Endothelial cell of umbilical vein (primary cell): ENCODE data around the gene GCNT2. TPM values are rescaled to one million over a fixed set of nuclear protein-coding genes. Genes with fewer than 3 reads are reported as not detected.

ENCODE experiments used
- BruUV-seq: library from RNA; stranded (reverse); fragments of 400-500 nt; replicated peaks from 2 replicates; lab custom pipeline; 2021; lab: Mats Ljungman, UMichigan
- CTCF ChIA-PET: fragments of 300-600, 350-600 bp; sonication (Branson Sonifier 250); formaldehyde crosslinking; loops from one replicate; lab custom pipeline; 2021; ENCODE audit warnings: antibody characterized with exemption, inconsistent platforms; lab: Charles Lee
- POLR2A ChIA-PET: fragments of 300-600, 350-600 bp; sonication (Branson Sonifier 250); formaldehyde crosslinking; loops from one replicate; lab custom pipeline; 2021; ENCODE audit warnings: antibody characterized with exemption, inconsistent platforms; lab: Charles Lee
- DNase-seq: peaks from one replicate; pipeline ENCODE4 v3.0.0-alpha.2; 2011; ENCODE audit warnings: low read depth, low spot score
- FAIRE-seq: peaks from 2 replicates; lab custom pipeline; 2011; peaks lifted over from hg19 to GRCh38; lab: Jason Lieb, UNC
- H2AFZ ChIP-seq: 2 replicates; pipeline ENCODE4 v1.6.0; 2012; ENCODE audit warnings: low read depth, low read length, control low read depth, inconsistent platforms
- H3K27ac ChIP-seq: 2 replicates; pipeline ENCODE4 v1.5.1; 2011; ENCODE audit warnings: low read depth, mild to moderate bottlenecking, control low read depth, low read length, moderate library complexity; ENCODE audit not compliant: insufficient read depth
- H3K27me3 ChIP-seq, 2 experiments: 2 replicates each; pipeline versions ENCODE4 v1.6.0 to v1.6.1; 2011; ENCODE audit warnings: low read length in 2 of 2, mixed read lengths in 1 of 2; ENCODE audit not compliant: control insufficient read depth in 2 of 2, insufficient read depth in 2 of 2
- H3K36me3 ChIP-seq, 2 experiments: 2 replicates in 1 of 2; 3 replicates in 1 of 2; pipeline ENCODE4 v1.5.1; 2011; ENCODE audit warnings: low read length in 2 of 2, mild to moderate bottlenecking in 1 of 2, moderate library complexity in 1 of 2; ENCODE audit not compliant: control insufficient read depth in 2 of 2, insufficient read depth in 2 of 2; ENCODE audit errors: extremely low read depth in 1 of 2
- H3K4me1 ChIP-seq: 3 replicates; pipeline ENCODE4 v1.5.1; 2011; ENCODE audit warnings: mild to moderate bottlenecking, low read length; ENCODE audit not compliant: control insufficient read depth, insufficient read depth; ENCODE audit errors: extremely low read depth
- H3K4me2 ChIP-seq: 2 replicates; pipeline ENCODE4 v1.6.1; 2011; ENCODE audit warnings: low read length, control low read depth, mixed read lengths; ENCODE audit not compliant: insufficient read depth
- H3K4me3 ChIP-seq, 3 experiments: fragments of 200-600 bp in 1 of 3; sonication (generic), shearing (Covaris generic) in 1 of 3; replicated peaks in 1 of 3; 2 replicates each; pipeline ENCODE4 v1.5.1; 2011 to 2016; ENCODE audit warnings: control low read depth in 3 of 3, low read length in 3 of 3, mild to moderate bottlenecking in 2 of 3, inconsistent platforms in 1 of 3, low read depth in 1 of 3, moderate library complexity in 1 of 3; ENCODE audit not compliant: insufficient read depth in 1 of 3
- H3K79me2 ChIP-seq: 2 replicates; pipeline ENCODE4 v1.6.0; 2012; ENCODE audit warnings: low read length, inconsistent platforms; ENCODE audit not compliant: control insufficient read depth, insufficient read depth
- H3K9ac ChIP-seq: replicated peaks from 2 replicates; pipeline ENCODE3; 2011; ENCODE audit warnings: low read length, control low read depth; ENCODE audit not compliant: insufficient read depth; ENCODE audit errors: extremely low read depth
- H3K9me1 ChIP-seq: replicated peaks from 3 replicates; pipeline ENCODE4 v1.6.0; 2011; ENCODE audit warnings: mild to moderate bottlenecking, low read length; ENCODE audit not compliant: control insufficient read depth, insufficient read depth; ENCODE audit errors: extremely low read depth
- H3K9me3 ChIP-seq: replicated peaks from 2 replicates; pipeline ENCODE4 v1.5.1; 2012; ENCODE audit warnings: low read length, inconsistent platforms; ENCODE audit not compliant: control insufficient read depth, insufficient read depth
- H4K20me1 ChIP-seq: replicated peaks from 2 replicates; pipeline ENCODE3; 2011; ENCODE audit warnings: mild to moderate bottlenecking, low read length; ENCODE audit not compliant: control insufficient read depth, insufficient read depth; ENCODE audit errors: extremely low read depth
- EZH2 ChIP-seq: IDR thresholded peaks from 2 replicates; pipeline ENCODE4 v1.6.1; 2012; ENCODE audit warnings: borderline replicate concordance, low read depth, mild to moderate bottlenecking, moderate library complexity, low read length, inconsistent platforms; ENCODE audit not compliant: severe bottlenecking
- FOS ChIP-seq: IDR thresholded peaks from 2 replicates; pipeline ENCODE4 v1.6.1; 2011; ENCODE audit warnings: mild to moderate bottlenecking, low read length, moderate library complexity, borderline replicate concordance; ENCODE audit not compliant: insufficient read depth
- GATA2 ChIP-seq: IDR thresholded peaks from 2 replicates; pipeline ENCODE4 v1.7.0; 2011; ENCODE audit warnings: low read depth, mild to moderate bottlenecking, moderate library complexity, mixed read lengths, low read length; ENCODE audit not compliant: insufficient read length, insufficient read depth
- JUN ChIP-seq: IDR thresholded peaks from 2 replicates; pipeline ENCODE4 v1.6.1; 2011; ENCODE audit warnings: borderline replicate concordance, low read depth; ENCODE audit not compliant: insufficient read length, insufficient read depth
- MYC ChIP-seq: IDR thresholded peaks from one replicate; pipeline ENCODE4 v1.6.1; 2011; ENCODE audit warnings: mild to moderate bottlenecking, low read depth, low read length
- POLR2A ChIP-seq: IDR thresholded peaks from 2 replicates; pipeline ENCODE4 v1.6.1; 2012; ENCODE audit warnings: low read depth, mild to moderate bottlenecking, control low read depth, low read length
- POLR2AphosphoS5 ChIP-seq: IDR thresholded peaks from 2 replicates; pipeline ENCODE4 v1.6.1; 2012; ENCODE audit warnings: low read depth, mild to moderate bottlenecking, control low read depth, low read length, moderate library complexity; ENCODE audit not compliant: insufficient read depth
- dilution Hi-C: fragments of 300-500 bp; cut with MboI; formaldehyde crosslinking; loops from one replicate; pipeline ENCODE4 v1.15.0; 2019; ENCODE audit warnings: low sequenced_read_pairs; ENCODE audit not compliant: extremely low pct_ligation_motif_present
- intact Hi-C: fragments of 100-400 bp; cut with micrococcal nuclease; formaldehyde crosslinking; loops from one replicate; pipeline ENCODE4 v1.10.0; 2022
- polyA plus RNA-seq, 4 experiments: library from polyadenylated mRNA; depleted of rRNA in 3 of 4; stranded (reverse) in 3 of 4; unstranded in 1 of 4; fragments of >200 nt; gene quantifications; 2 replicates each; pipeline versions ENCODE4 v1.2.1 to v1.2.3, GENCODE V29; 2011 to 2012; ENCODE audit warnings: missing spikeins in 1 of 4
- total RNA-seq: library from RNA; stranded (reverse); gene quantifications from 2 replicates; pipeline ENCODE4 v1.2.3, GENCODE V29; 2021
- TF ChIP-seq, protein P1 (sequence below), 2 donors: IDR thresholded peaks; 1 replicate in 1 of 2; 2 replicates in 1 of 2; pipeline ENCODE4 v1.5.1; 2011; ENCODE audit warnings: low read length in 2 of 2, mild to moderate bottlenecking in 2 of 2, moderate library complexity in 2 of 2, control low read depth in 1 of 2, inconsistent platforms in 1 of 2, low read depth in 1 of 2; ENCODE audit not compliant: insufficient read depth in 1 of 2; ENCODE audit errors: extremely low read depth in 1 of 2
- TF ChIP-seq, protein P2 (sequence below): IDR thresholded peaks from 2 replicates; pipeline ENCODE4 v1.6.1; 2011; ENCODE audit not compliant: insufficient read depth, insufficient read length

GCNT2 gene
- total and polyA plus RNA-seq, 2 donors (not counting 3 experiments of a cell fraction or from before 2014, with no cell fraction given), result 3.8 to 10.9 TPM

DNA sequence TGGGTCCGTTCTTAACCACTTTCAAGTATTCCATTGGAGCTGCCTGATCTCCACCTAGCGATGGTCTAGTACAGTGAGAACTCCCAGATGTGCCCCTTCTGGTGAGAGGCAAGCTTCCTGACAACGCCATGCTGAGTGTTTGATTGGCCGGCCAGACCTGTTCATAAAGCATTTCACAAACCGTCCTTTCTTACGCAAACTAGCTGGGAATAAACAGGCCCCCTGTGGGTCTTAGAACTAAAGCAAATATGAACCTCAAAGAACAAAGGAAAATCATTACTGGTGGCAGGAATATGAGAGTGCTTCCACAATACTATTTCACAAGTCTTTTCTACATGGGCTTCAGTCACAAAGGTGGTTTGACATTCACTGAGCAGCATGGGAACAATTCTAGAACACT, 15.6 kb upstream of the GCNT2 start:
- no peaks in the 10 kb centered on the region for H3K4me1 ChIP-seq
- peaks cover 2 to 6% of the 10 kb centered on the region in 2 experiments for H3K27me3 ChIP-seq
- TF ChIP-seq EZH2 (no peak), POLR2A (no peak), GATA2 (no peak), POLR2AphosphoS5 (no peak), MYC (no peak), JUN (no peak), FOS (no peak)
- TF ChIP-seq, protein P1, sequence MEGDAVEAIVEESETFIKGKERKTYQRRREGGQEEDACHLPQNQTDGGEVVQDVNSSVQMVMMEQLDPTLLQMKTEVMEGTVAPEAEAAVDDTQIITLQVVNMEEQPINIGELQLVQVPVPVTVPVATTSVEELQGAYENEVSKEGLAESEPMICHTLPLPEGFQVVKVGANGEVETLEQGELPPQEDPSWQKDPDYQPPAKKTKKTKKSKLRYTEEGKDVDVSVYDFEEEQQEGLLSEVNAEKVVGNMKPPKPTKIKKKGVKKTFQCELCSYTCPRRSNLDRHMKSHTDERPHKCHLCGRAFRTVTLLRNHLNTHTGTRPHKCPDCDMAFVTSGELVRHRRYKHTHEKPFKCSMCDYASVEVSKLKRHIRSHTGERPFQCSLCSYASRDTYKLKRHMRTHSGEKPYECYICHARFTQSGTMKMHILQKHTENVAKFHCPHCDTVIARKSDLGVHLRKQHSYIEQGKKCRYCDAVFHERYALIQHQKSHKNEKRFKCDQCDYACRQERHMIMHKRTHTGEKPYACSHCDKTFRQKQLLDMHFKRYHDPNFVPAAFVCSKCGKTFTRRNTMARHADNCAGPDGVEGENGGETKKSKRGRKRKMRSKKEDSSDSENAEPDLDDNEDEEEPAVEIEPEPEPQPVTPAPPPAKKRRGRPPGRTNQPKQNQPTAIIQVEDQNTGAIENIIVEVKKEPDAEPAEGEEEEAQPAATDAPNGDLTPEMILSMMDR (IDR thresholded peaks at IDR 0.05; ENCODE audit: extremely low read depth in 1 of 2, insufficient read depth in 1 of 2, low read depth in 1 of 2, low read length in 2 of 2), result no peak
- TF ChIP-seq, protein P2, sequence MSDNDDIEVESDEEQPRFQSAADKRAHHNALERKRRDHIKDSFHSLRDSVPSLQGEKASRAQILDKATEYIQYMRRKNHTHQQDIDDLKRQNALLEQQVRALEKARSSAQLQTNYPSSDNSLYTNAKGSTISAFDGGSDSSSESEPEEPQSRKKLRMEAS, result no peak
- no peak overlapping the region for H3K4me3 ChIP-seq
- H3K36me3 ChIP-seq, result no peaks in the 10 kb centered on the region
- POLR2A ChIA-PET, result no interaction called here
- dilution Hi-C loops (no loop called here), intact Hi-C loops (no loop called here)
- H3K9me1 ChIP-seq, result no peaks in the 10 kb centered on the region
- H2AFZ ChIP-seq, result no peak overlapping the region
- FAIRE-seq (no peak), DNase-seq (no peak)
- H3K4me2 ChIP-seq, result no peak overlapping the region
- no peaks in the 10 kb centered on the region for H3K79me2 ChIP-seq
- no peak overlapping the region for H3K27ac ChIP-seq
- BruUV-seq, result no TSS peak
- CTCF ChIA-PET, result interaction anchor here (1.1 to 2.2 kb wide), 3 partner anchors 50 to 296 kb away, joined by 3 to 6 read pairs (median 3); partner anchors contain the start of gene PAK1IP1
- no peaks in the 10 kb centered on the region for H4K20me1 ChIP-seq
- H3K9ac ChIP-seq, result no peak overlapping the region
- no peaks in the 10 kb centered on the region for H3K9me3 ChIP-seq
